Astrocyte of the cerebellum (primary cell): ENCODE data around the gene POLR3G.
A peak's percentile ranks its signal among the peaks of the same experiment; 100 is the strongest.

Experiments used
- DNase-seq: peaks from one replicate; pipeline ENCODE4 v3.0.0-alpha.2; 2011; ENCODE audit warnings: low read depth
- H3K4me3 ChIP-seq: 2 replicates; pipeline ENCODE4 v1.5.1; 2011; ENCODE audit warnings: mild to moderate bottlenecking, low read depth, low read length, moderate library complexity
- in situ Hi-C: cut with HindIII; loops from 2 replicates; pipeline ENCODE4 v1.10.0; 2017; ENCODE audit warnings: low sequenced_read_pairs
- TF ChIP-seq, protein P1 (sequence below): IDR thresholded peaks from 2 replicates; pipeline ENCODE4 v1.5.1; 2012; ENCODE audit warnings: low read length, low read depth, moderate library complexity, mild to moderate bottlenecking; ENCODE audit errors: missing control alignments

POLR3G gene

DNA sequence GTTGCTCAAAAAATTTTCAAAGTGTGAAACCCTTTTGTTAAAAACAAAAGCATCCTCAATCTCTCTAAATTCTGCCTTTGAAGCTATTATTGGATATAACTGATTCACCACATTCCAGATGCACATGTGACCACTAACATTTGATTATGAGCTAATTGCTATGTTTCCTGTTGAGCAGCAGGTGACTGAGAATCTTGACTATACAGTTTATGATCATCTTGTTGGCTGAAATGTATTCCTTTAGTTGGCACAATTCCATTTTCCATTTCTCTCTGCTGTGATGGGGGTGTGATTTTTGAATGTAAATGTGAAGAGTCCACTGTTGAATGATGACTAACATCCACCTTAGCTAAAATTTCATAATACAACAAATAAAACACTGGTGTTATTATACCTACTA lies 44.0 kb downstream of the POLR3G start:
- TF ChIP-seq, protein P1, sequence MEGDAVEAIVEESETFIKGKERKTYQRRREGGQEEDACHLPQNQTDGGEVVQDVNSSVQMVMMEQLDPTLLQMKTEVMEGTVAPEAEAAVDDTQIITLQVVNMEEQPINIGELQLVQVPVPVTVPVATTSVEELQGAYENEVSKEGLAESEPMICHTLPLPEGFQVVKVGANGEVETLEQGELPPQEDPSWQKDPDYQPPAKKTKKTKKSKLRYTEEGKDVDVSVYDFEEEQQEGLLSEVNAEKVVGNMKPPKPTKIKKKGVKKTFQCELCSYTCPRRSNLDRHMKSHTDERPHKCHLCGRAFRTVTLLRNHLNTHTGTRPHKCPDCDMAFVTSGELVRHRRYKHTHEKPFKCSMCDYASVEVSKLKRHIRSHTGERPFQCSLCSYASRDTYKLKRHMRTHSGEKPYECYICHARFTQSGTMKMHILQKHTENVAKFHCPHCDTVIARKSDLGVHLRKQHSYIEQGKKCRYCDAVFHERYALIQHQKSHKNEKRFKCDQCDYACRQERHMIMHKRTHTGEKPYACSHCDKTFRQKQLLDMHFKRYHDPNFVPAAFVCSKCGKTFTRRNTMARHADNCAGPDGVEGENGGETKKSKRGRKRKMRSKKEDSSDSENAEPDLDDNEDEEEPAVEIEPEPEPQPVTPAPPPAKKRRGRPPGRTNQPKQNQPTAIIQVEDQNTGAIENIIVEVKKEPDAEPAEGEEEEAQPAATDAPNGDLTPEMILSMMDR, result no peak
- peak; percentile 44 for DNase-seq
- in situ Hi-C loops, result no loop called here
- H3K4me3 ChIP-seq, result no peak overlapping the region

- in situ Hi-C loops, result no loop called here
- TF ChIP-seq, protein P1, result no peak
- H3K4me3 ChIP-seq, result no peak overlapping the region
- DNase-seq, result no peak
Measured at GRCh38 chr5:90519081-90519480, 44.4 kb downstream of the POLR3G start.

GRCh38 chr5:90528601-90529193 lies 54.0 kb downstream of the POLR3G start:
- H3K4me3 ChIP-seq, result peak overlapping the region; percentile 90
- in situ Hi-C loops, result no loop called here
- TF ChIP-seq, protein P1, result no peak
- no peak for DNase-seq

- in situ Hi-C loops, result no loop called here
- peak within 1 kb of the TSS; percentile 90 for H3K4me3 ChIP-seq
- peak; percentile 94 for DNase-seq
- TF ChIP-seq, protein P1, result no peak
Measured at GRCh38 chr5:90529194-90529938, 54.7 kb downstream of the POLR3G start, which contains the start of gene LYSMD3. TSS of gene LYSMD3 (minus strand) at chr5:90529584. CDS start at chr5:90525289, 4,295 bp downstream.

GRCh38 chr5:90529939-90530677 lies 55.4 kb downstream of the POLR3G start:
- peak; percentile 75 for DNase-seq
- peak overlapping the region; percentile 90 for H3K4me3 ChIP-seq
- in situ Hi-C loops, result no loop called here
- TF ChIP-seq, protein P1, result peak; percentile 77

DNA sequence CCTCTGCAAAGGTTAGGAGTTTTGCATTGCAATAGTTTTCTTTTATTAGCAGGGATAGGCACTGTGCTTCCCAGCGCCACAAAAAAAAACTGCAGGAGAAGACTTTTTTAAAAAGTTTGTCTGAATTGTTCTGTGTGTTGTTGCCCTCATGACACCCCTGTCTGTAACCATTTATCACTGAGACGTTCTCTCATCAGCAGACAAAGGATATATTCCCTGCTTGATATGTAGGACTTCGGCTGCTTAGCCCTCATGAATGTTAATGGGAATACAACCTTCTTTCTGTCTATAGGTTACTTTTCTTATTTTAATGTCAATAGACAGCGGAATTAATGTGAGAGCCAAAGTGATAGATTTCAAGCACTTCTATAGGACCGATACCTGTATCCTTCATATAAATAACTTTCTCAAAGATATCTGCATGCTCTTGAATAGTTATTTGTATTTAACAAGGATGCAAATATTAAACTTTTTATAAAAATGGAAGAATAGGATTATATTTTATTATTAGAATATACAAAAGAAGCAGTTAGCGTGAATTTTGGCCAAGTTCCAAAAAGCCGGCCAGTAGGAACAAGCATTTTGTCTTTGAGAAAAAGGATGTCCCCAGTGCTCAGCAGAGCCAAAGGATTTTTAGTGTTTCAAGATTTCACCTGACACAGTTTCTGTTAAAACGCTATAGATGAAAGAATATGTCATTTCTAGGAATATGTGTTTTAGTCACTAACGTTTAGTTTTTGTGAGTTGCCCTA lies 56.2 kb downstream of the POLR3G start:
- H3K4me3 ChIP-seq, result peak overlapping the region; percentile 90
- TF ChIP-seq, protein P1, result no peak
- no peak for DNase-seq
- in situ Hi-C loops, result no loop called here
